Uterus (tissue), 4 donors: ENCODE data around the gene CDK6. TPM values are rescaled to one million over a fixed set of nuclear protein-coding genes. Genes with fewer than 3 reads are reported as not detected.

Source experiments
- DNase-seq, 2 donors: peaks; one replicate each; pipeline ENCODE4 v3.0.0-alpha.2; 2019 to 2020
- H3K27ac ChIP-seq, 2 donors: fragments of 200-600 bp; sonication (generic); 1 replicate in 1 of 2; 2 replicates in 1 of 2; pipeline ENCODE4 v1.5.1; 2016 to 2018
- H3K27me3 ChIP-seq, 2 donors: fragments of 200-600 bp; sonication (generic); one replicate each; pipeline ENCODE4 v1.5.1; 2018 to 2019; ENCODE audit warnings: control low read depth in 1 of 2
- H3K36me3 ChIP-seq, 2 donors: fragments of 200-600 bp; sonication (generic); one replicate each; pipeline ENCODE4 v1.5.1; 2019; ENCODE audit warnings: control low read depth in 1 of 2
- H3K4me1 ChIP-seq, 2 donors: fragments of 200-600 bp; sonication (generic); one replicate each; pipeline ENCODE4 v1.5.1; 2018 to 2019; ENCODE audit warnings: control low read depth in 1 of 2
- H3K4me3 ChIP-seq, 2 donors: fragments of 200-600 bp; sonication (generic); 1 replicate in 1 of 2; 2 replicates in 1 of 2; pipeline ENCODE4 v1.5.1; 2018 to 2019; ENCODE audit warnings: mild to moderate bottlenecking in 1 of 2
- H3K9me3 ChIP-seq, 2 donors: fragments of 200-600 bp; sonication (generic); one replicate each; pipeline ENCODE4 v1.5.1; 2019; ENCODE audit warnings: control low read depth in 1 of 2
- CTCF ChIP-seq, 4 experiments: fragments of 200-600 bp in 2 of 4; fragments of 450-650 bp in 2 of 4; sonication (generic) in 2 of 4; IDR thresholded peaks; one replicate each; pipeline ENCODE4 v1.5.1; 2016 to 2019; ENCODE audit warnings: antibody characterized with exemption in 4 of 4, mild to moderate bottlenecking in 2 of 4, moderate library complexity in 1 of 4
- POLR2A ChIP-seq, 2 donors: fragments of 450-650 bp; IDR thresholded peaks; one replicate each; pipeline ENCODE4 v1.6.1; 2016; ENCODE audit warnings: antibody characterized with exemption in 2 of 2, mild to moderate bottlenecking in 1 of 2, moderate library complexity in 1 of 2
- intact Hi-C: fragments of 100-400 bp; cut with DNase I; formaldehyde crosslinking; loops from one replicate; pipeline ENCODE4 v1.15.1; 2023; ENCODE audit warnings: low total_unique reads
- total RNA-seq, 4 donors: library from RNA; depleted of rRNA in 3 of 4; stranded (reverse); fragments of >200 nt in 3 of 4; gene quantifications; one replicate each; pipeline versions ENCODE4 v1.1.0 to v1.2.4, GENCODE V29; 2014 to 2023
- donor health status: DM: yes; HTN: yes; CAD: no.

CDK6 gene
- total RNA-seq, 4 donors from 2014 or later, result 5.9 to 117 (median 15.2) TPM

GRCh38 chr7:92643821-92644220 lies 192.6 kb downstream of the CDK6 start:
- no peaks in the 10 kb centered on the region for H3K27me3 ChIP-seq
- no peaks in the 10 kb centered on the region for H3K4me1 ChIP-seq
- DNase-seq, result no peak
- no peaks in the 10 kb centered on the region for H3K36me3 ChIP-seq
- H3K9me3 ChIP-seq, result no peaks in the 10 kb centered on the region
- intact Hi-C loops, result no loop called here
- TF ChIP-seq POLR2A (IDR thresholded peaks at IDR 0.05), result no peak
- TF ChIP-seq CTCF (IDR thresholded peaks at IDR 0.05), result no peak
- H3K4me3 ChIP-seq, result no peak overlapping the region
- H3K27ac ChIP-seq, result no peak overlapping the region

DNA sequence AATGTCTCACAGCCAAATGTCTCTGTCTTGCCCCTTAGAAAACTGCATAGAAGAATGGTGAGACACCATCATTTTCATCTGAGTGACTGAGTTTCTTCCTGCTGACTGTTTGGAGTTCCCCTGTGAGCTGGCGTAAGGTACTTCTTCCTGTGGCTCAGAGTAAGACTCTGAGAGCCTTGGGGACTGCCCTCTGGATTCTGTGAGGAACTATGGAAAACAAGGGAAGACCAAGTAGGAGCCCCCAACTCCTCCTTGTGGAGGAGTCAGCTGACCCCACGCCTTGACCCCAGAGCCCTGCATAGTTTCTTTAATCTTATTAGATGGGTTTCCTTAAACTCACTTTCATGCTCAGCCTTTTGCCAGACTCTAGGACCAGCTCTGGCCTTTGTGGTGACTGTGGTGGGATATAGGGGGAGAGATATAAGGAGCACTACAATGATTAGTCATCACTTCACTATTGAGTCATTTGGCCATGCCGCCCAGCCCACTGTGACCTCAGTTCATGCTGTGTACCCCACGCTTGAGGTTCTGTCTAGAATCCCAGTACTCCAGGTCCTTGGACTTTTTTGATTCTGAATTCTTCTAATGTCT lies 194.4 kb downstream of the CDK6 start:
- intact Hi-C loops, result no loop called here
- Histone ChIP-seq H3K27me3 (no peaks in the 10 kb centered on the region), H3K36me3 (no peaks in the 10 kb centered on the region), H3K4me1 (no peaks in the 10 kb centered on the region), H3K27ac (no peak overlapping the region), H3K4me3 (no peak overlapping the region), H3K9me3 (no peaks in the 10 kb centered on the region)
- no peak for DNase-seq
- TF ChIP-seq CTCF (IDR thresholded peaks at IDR 0.05), result no peak

DNA sequence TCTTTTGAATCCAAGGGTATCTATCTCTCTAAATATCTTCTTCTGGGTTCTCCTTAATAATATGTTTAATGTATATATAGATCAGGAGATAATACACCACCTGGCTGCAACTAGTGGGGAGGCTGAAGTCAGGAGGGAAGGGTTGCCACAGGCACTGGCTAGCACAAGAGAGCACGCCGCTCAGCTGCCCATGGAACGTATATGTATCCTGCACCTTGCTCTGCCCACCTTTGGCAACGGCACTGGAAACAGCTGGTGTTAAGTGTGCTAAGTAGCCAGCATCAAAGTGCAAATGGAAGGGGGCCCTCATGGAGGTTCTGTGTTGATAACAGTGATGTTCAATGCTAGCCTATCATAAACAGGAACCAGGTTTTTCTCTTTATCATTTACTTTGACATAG lies 196.4 kb downstream of the CDK6 start:
- intact Hi-C loops, result no loop called here
- Histone ChIP-seq H3K27ac (no peak overlapping the region), H3K36me3 (no peaks in the 10 kb centered on the region), H3K4me1 (no peaks in the 10 kb centered on the region), H3K27me3 (no peaks in the 10 kb centered on the region), H3K4me3 (no peak overlapping the region), H3K9me3 (no peaks in the 10 kb centered on the region)
- TF ChIP-seq CTCF (IDR thresholded peaks at IDR 0.05), result no peak
- TF ChIP-seq POLR2A (IDR thresholded peaks at IDR 0.05), result no peak
- no peak for DNase-seq

DNA sequence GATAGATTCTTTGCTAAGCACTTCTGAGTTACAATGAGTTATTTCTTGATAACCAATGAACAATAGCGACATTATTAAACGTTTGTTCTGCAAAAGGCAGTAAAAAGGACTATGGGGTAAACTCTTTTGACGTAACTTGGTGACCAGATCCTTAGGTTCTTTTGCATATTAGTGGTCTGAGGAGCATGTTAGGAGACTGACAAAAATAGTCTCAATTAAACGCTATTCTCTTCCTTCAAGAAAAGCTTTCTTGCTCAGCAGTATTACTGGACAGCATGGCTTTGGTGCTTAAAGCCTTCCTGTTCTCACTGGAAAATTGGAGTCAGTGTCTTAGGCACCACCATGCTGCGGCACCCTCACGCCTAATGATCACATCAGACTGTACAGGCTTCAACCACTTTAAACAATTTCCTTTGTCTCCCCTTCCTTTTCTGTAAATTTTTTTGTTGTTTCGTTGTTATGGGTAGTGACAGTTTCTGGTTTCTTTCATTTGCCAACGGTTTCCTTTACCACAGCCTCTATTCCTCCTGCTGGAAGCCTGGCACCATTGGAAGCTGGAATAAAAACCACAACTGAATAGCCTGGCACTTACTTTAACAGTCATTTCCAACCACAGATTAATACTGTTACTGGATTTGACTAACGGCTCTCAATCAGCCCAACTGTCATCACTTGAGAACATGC lies 197.0 kb downstream of the CDK6 start:
- TF ChIP-seq POLR2A (IDR thresholded peaks at IDR 0.05) (no peak), CTCF (IDR thresholded peaks at IDR 0.05) (no peak)
- H3K4me3 ChIP-seq, result no peak overlapping the region
- no peaks in the 10 kb centered on the region for H3K36me3 ChIP-seq
- no peak overlapping the region for H3K27ac ChIP-seq
- no peaks in the 10 kb centered on the region for H3K27me3 ChIP-seq
- H3K4me1 ChIP-seq, result peaks cover 0 to under 1% of the 10 kb centered on the region in 2 donors
- intact Hi-C loops, result no loop called here
- no peak for DNase-seq
- H3K9me3 ChIP-seq, result no peaks in the 10 kb centered on the region

DNA sequence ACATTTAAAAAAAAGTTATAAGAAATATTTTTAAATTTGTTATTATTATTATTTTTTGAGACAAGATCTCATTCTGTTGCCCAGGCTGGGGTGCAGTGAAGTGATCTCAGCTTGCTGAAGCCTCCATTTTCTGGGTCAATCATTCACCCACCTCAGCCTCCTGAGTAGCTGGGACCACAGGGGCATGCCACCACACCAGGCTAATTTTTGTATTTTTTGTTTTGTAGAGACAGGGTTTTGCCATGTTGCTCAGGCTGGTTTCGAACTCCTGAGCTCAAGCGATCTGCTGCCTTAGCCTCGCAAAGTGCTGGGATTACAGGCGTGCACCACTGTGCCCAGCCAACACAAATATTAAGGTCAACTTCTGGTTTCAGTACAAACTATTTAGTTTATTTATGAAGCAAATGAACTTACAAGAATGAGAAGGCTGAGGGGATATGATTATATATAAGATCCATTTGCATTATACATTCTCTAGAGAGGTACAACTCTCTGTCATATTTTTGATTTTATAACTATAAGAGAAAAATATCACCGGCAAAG lies 200.3 kb downstream of the CDK6 start:
- no peaks in the 10 kb centered on the region for H3K27me3 ChIP-seq
- DNase-seq, result no peak
- H3K4me3 ChIP-seq, result no peak overlapping the region
- no peaks in the 10 kb centered on the region for H3K36me3 ChIP-seq
- peaks cover 0 to 7% of the 10 kb centered on the region in 2 donors for H3K4me1 ChIP-seq
- H3K9me3 ChIP-seq, result no peaks in the 10 kb centered on the region
- TF ChIP-seq CTCF (IDR thresholded peaks at IDR 0.05), result no peak
- no peak for TF ChIP-seq POLR2A (IDR thresholded peaks at IDR 0.05)
- intact Hi-C loops, result no loop called here
- H3K27ac ChIP-seq, result no peak overlapping the region
